ENCODE measurements around the gene KRR1. TPM values are rescaled to one million over a fixed set of nuclear protein-coding genes. Genes with fewer than 3 reads are reported as not detected.

The KRR1 gene
- total RNA-seq, 1 experiment from 2014 or later, result 52.7 TPM

Other genes with a start within 250 kb of the KRR1 start
- 4.1 and 8.5 TPM in 2 replicates for gene CAPS2, start 181.3 kb downstream of the KRR1 start, total RNA-seq (2014; rRNA removed)
- not detected in 2 replicates for gene GLIPR1L1, start 176.9 kb downstream of the KRR1 start, total RNA-seq (2014; rRNA removed)
- gene GLIPR1L2, start 120.5 kb downstream of the KRR1 start, total RNA-seq (2014; rRNA removed), result 0.32 and 0.92 TPM in 2 replicates
- 56.1 and 60.3 TPM in 2 replicates for gene GLIPR1, start 30.9 kb downstream of the KRR1 start, total RNA-seq (2014; rRNA removed)

All from LHCN-M2 (cell line).